ENCODE data around the gene TMPRSS13.
"Not testable (repeated sequence)": the region's sequence is repeated elsewhere in the genome, so short reads cannot be mapped to it uniquely, and the experiment has no call there.

Gene TMPRSS13

DNA sequence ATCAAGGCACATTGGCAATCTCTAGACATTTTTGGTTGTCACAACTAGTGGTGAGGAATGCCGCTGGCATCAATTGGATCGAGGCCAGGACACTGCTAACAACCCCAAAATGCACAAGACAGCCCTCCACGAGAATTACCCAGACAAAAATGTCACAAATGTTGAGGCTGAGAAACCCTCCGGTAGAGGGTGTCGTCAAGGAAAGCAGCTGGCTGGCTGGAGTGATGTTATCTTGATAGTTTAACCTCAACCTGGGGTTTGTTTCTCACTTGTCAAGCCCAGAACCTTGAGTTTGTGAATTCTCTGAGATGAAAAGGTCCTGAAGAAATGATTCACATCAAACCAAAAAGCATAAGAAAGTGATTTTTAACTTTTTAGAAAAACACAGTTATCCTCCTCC, 21.1 kb upstream of the TMPRSS13 start:
- DNase-seq: peak; percentile 63

DNA sequence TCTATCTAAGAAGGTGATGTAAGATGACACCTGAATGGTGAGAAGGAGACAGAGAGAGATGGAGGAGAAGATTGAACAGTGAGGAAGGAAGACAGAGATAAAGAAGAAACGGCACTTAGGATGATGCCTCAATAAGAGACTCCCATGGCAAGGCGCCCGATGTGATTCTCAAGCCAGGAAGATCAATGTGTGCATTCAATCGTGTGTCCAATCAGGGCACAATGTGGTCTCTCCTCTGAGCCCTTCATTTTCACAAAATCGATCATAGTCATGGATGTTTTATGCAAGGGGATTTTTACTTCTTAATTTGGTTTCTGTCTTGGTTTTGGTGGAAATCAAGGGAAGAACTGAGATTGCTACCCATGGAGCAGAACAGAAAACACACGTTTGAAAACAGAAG, 19.9 kb upstream of the TMPRSS13 start:
- DNase-seq: no peak

DNA sequence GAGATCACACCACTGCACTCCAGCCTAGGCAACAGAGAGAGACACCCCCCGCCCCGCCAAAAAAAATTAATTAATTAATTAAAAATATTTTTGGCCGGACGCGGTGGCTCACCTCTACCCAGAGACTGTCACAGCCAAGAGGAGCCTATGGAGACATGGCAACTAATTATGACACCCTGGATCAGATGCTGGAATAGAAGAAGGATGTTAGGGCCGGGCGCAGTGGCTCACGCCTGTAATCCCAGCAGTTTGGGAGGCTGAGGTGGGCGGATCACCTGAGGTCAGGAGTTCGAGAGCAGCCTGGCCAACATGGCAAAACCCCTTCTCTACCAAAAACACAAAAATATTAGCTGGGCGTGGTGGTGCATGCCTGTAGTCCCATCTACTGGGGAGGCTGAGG, 19.3 kb upstream of the TMPRSS13 start:
- DNase-seq: not testable (repeated sequence)

DNA sequence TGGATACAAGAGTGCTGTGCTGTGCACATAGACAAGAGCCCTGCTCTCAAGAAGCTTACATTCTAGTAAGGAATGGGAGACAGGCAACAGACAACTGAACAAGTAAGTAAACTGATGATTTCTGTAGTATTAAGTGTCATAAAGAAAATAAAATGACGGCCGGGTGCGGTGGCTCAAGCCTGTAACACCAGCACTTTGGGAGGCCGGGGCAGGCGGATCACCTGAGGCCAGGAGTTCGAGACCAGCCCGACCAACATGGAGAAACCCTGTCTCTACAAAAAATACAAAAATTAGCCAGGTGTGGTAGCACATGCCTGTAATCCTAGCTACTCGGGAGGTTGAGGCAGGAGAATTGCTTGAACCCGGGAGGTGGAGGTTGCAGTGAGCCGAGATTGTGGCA, 18.5 kb upstream of the TMPRSS13 start:
- not testable (repeated sequence) for DNase-seq

DNA sequence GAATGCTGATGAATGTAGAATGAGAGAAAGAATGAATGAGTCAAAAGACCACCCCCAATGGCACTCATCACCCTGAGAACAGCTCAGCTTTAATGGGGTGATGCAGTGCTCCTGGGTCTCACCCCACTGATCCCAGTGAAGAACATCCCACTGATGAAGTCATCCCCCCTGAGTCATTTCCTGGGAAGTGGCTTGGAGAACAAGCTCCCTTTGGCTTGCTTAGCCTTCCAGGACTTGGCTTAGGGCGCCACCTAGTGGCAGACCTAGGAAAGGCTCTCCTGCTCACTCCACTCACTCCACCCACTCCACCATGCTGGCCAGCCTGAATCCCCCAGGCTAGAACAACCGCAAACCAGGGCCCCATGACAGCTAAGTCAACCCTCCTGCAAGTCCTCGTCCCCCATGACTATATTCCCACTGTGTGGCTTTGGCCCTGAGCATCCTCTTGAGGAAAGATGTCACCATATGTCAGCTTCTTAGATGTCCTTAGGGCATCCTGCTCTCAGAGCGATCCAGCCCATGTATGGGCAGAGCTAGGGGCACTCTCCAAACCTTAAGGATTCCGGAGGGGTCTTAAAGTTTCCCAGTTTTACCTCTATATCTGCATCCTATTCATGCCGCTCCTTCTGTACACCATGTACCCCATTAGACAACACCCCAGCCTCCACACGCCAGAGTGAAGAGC, 17.8 kb upstream of the TMPRSS13 start:
- peak; percentile 79 for DNase-seq

DNA sequence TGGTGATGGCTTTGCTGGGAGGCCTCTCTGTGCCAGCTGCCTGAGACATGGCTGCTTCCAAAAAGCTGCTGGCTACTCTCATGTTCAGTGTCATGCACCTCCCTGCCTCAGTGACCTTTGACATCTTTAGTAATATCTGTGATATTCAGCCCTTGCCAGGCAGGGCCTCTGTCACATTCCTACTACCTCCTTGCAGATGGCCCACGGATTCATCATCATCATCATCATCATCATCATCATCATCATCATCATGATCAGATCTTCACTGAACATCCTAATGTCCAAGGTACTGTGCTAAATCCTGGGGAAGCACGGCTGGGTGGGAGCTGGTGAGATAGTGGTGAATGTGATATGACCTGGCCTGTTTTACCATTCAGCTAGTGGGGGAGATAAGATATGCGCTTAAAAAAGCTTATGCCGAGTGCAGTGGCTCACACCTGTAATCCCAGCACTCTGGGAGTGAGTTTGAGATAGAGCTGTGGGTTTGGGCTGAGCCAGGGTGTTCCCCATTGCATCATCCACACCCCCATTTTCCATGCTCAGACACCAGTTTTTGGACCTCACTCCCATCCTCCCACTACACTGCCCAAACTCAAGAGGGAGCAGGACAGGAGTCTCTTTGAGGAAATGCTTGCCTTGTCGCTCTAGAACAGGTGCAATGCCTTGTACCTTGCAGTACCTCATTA, 17.1 kb upstream of the TMPRSS13 start:
- DNase-seq: no peak

DNA sequence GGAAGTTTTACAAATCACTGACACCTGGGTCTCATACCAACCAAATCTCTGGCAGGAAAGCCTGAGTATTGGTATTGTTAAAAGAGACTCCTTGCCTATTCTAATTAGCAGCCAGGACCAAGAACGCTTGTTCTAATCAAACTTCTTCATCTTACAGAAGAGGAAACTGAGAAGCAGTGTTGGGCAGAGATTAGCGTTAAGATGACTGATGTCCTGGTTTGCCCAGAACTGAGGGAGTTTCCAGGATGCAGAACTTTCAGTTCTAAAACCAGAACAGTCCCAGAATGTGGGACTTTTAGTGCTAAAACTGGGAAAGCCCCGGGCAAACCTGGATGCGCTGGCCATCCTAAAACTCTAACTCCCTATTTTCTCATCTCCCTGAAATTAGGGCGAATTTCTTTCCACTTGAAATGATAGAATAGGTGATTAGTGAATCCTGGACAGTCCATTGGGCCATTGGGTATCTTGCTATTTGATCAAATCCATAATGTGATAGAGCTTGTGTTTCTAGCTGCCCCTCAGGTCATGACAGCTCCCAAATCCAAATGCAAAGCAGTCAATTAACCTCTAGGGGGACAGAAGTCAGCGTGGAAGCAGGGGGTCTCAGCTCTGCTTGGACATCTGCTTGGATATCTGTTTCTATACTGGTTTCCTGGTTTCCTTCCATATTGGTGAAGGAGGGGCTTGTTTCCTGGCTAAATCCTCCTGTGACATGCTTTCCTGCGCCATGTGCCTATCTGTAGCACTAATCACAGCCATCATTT, 16.0 kb upstream of the TMPRSS13 start:
- no peak for DNase-seq

DNA sequence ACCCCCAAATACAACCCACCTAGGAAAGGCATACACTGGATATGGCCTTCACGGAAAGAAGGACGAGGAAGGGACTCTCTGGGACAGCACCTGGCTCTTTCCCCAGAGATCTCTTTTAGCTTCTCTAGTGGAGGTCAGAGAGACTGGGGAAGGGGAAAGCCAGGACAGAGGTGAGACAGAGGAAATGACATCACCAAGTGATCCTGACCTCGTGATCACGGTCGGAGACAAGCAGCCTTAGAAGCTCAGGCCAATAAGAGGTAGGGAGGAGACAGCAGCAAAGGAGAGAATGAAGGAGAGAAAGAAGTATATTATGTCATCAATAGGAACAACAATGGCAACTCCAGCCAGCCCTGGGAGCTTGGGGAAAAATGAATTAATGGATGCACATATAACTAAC, 15.4 kb upstream of the TMPRSS13 start:
- DNase-seq: no peak

DNA sequence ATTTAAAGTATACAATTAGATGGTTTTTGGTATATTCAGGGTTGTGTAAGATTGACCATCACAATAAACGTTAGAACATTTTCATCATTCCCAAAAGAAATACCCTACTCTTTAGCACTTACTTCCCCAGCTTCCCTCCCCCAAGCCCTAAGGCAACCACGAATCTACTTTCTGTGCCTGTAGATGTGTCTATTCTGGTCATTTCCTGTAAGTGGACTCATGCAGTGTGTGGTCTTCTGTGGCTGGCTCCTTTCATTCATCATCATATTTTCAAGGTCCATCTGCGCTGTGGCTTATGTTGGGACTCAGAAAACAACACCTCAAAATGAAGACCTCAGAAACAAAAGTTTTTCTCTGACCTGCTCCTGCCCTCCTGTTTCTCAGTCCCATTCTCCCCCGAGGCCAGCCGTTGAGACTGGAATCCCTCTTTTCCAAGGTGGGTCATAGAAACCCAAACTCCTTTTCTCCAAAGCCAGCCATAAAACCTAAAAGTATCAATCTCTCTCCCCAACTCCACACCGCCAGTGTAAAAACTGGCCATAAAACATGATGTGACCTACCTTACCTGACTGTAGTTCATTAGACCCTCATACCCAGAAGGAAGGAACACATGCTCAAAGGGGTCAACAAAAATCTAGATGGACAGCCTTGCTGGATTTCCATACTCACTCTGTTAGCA, 12.9 kb upstream of the TMPRSS13 start:
- DNase-seq: no peak

DNA sequence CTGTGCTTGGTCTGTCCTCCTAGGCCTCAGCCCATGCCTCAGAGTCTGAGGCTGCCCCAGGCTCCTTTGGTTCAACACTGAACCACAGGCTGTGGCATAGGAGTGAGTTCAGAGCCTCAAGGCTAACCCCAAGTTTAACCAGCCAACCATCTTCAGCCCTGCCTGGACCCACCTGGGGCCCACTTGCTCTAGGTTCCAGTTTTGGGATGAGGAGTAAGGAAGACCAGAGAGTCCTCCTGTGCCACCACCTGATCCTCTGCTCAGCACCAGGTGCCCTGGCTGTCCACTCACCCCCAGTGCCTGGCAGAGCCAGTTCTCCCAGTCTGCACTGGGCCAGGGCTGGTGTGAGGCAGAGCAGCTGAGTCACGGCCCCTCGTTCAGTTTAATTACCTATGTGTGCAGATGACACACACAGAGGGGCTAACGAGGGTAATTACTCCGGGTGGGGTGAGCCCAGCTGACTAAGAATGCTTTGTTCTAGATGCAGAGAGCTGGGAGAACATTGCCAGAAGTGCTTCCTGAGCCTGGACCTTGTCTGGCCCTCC, 12.0 kb upstream of the TMPRSS13 start:
- no peak for DNase-seq

DNA sequence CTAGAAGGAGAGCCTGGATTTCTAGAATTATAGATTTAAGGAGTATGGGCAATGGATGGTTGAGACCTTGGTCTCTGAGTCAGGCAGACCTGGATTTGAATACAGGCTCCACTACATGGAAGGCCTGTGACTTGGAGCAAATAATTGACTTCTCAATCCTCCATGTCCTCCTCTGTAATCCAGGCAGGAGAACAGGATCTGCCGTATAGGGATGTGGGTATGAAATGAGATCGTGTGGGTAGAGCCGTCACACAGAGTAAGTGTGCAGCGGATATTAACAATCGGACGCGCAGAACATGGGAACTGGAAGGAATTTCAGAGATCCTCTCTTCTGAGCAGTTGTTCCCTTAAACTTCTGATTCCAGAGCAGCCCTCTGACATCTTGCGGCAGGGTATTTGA, 11.5 kb upstream of the TMPRSS13 start:
- no peak for DNase-seq

DNA sequence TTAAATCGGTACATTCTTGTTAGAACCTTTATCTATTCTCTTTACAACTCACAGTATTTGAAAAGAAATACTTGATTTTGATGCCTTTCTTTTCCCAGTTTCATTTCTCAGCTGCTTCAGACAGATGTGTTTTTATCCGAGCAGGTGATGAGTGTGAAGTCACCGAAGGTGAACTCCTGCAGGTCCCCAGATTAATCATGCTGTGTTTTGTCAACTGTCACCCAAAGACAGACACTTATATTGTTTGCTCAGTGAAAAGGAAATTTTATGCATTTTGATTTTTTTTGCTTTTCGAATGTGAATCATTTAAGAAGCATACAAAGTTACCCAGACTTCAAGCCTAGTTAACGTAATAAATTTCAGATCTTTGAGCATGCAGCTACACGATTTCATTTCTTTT, 7.8 kb upstream of the TMPRSS13 start:
- DNase-seq: no peak

DNA sequence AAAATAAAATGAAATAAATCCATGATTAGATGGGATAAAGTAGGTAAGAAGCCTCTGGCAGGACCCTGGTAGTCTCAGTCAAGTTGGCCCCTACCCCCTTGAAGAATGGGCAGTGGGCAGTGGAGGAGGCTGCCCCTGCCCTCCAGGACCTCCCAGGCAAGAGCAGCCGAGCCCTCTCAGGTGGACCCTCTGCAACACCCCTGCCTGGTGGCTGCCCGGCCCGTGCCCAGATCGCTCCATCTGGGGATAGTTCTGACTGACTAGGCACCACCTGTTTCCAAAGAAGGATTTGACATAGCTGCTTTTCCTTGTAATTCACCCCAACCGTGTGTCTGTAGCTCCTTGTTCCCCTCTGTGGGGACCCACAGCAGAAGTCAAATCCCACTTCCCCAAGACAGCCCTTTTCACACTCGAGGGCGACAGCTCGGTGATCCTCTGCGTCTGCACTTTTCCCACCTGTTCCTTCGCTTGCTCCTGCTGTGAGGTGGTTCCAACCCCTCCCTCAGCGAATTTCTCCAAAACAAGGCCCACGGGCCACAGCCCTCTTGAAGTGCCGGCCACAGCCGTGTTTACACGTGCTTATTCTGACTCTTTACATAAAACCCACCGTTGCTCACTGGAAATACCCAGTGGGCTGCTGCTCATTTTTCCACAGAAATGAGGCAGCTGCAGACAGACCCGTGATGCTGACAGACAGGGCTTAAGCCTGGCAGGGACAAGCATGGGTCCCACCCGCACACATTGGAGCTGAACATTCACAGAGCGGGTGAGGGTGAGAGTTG, 5.5 kb upstream of the TMPRSS13 start:
- no peak for DNase-seq

DNA sequence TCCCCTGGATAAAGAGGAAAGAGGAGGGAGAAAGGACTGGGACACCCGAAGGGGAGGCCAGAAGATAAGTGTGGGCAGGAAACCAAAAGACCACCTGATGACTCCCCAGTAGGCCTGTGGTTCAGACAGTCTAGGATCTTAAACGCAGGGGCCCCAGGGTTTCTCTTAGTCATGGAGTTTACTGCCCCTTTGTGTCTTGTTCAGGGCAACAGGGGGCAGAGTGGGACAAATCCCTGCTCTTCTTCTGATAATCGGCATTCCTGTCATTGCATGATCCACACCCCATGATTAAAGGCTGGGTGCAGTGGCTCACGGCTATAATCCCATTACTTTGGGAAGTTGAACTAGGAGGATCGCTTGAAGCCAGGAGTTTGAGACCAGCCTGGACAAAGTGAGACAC, 4.7 kb upstream of the TMPRSS13 start:
- no peak for DNase-seq

DNA sequence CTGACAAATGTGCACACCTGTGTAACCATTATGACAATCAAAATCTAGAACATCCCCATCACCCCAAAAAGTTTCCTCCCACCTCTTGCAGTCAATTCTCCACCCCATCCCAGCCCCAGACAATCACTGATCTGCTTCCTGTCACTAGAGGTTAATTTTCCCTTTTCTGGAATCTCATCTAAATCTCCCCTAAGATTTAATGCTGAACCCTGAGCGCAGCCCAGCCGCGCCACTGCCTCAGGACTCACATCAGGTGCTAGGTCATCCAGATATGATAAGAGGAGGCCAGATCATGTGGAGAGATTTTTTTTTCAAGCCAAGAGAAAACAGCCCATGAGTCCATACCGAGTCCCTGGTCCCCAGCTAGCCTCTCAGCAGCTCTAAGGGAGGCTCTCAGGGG, 4.3 kb upstream of the TMPRSS13 start:
- DNase-seq: no peak

DNA sequence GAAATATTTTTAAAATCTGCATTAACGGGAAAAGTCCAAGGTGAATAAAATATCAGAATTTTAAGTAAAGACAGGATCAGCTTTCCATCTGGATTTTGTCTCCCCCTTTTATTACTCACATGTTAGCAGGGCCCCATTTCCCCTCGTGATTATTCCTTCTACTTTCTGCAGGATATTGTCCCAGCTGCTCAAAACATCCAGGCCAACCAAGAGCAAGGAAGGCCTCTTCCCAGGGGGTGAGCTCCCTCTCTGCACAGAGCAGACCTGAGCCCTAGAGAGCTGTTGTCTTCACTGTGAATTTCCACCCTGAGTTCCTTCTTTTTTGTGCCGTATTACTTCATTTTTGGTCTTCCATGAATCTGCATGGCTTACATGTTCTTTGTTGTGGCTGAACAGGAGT, 3.7 kb upstream of the TMPRSS13 start:
- no peak for DNase-seq

DNA sequence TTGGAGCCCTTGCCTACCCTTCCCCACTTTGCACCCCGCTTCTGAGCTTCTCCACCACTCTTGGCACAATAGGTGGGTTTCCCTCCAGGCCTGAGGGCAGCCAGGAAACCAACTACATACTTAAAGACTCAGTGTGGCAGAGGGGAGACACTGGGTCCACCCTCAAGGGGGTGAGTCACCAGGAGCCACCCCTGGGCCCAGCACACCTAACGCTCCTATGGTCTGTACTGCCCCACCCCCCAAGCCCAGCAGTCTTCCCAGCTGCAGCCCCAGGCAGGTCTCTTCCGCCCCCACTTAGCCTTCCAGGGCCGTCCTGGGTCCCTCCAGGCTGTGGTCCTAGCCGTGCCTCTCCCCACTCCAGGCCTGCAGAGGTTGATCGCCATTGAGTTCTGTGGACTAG, 3.2 kb upstream of the TMPRSS13 start:
- no peak for DNase-seq

DNA sequence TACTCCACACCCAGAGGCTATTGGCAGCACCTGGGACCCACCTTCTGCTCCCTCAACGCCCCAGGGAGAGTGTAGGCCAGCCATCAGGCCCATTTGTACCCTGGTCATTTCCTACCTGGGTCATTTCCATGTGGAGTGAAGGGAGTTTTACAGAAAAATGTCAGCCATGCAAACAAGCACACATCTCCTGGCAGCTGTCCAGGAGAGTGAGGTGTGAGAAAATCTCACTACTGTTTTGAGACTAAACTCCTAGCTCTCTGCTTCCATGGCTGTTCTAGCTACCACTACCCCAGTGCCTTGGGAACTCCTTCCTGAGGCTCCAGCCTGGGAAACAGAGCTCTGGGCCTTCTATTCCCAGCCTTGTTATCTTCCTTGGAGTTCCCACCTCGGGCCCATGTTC, 2.8 kb upstream of the TMPRSS13 start:
- DNase-seq: no peak

DNA sequence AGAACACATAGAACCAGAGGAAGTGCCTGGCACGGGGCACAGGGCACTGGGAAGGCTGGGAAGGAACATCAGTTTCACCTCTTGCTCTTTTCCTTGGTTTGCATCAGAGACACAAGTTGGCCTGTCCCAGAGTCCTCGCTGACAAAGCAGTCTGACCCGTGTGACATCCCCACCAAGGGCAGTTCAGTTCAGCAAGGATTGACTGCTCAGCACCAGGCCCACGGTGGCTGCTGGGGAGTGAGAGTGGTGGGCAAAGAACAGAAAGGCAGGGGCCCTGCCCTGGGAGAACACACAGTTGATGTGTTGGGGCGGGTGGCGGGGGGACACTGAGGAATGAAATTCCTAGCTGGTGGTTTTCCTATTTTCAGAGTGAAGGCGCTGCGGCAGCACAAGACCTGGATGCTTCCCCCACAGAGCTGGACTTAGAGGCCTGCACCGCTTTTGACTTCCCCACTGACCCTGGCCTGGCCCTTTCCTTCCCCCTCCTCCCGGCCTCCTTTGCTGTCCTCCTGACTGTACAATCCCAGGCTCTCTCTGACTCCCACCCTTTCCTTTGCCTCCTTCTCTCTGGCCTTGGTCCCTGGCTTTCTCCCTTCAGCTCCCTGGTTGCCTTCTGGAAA, 2.2 kb upstream of the TMPRSS13 start:
- DNase-seq: no peak

DNA sequence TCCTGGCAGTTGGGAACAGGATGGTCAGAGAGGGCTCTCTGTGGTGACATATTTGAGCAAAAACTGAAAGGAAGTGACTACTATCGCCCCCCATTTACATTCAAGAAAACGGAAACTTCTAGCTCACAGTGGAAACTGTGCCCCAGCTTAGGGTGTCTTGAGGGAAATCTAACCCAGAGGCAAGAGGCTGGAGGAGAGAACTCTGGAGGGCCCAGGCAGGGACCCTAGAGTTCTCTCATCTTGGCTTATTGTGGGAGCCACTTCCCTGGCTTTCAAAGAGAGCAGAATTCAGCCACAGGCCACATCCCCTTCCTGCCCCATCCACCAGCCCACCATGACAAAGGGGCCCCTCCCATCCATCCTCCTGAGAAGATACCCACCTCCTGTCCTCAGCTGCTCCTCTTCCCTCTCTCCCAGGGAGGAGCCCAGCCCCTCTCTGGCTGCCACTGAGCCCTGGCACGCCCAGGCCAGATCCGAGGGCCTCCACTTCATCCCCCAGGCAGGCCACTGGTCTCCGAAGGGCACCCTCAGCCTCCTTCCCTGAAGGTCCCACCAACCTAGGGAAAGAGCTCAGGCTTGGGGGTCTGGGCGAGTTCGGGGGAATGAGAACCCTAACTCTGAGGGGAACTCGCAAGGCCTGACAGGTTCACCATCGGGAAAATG, 1.6 kb upstream of the TMPRSS13 start:
- DNase-seq: no peak

DNA sequence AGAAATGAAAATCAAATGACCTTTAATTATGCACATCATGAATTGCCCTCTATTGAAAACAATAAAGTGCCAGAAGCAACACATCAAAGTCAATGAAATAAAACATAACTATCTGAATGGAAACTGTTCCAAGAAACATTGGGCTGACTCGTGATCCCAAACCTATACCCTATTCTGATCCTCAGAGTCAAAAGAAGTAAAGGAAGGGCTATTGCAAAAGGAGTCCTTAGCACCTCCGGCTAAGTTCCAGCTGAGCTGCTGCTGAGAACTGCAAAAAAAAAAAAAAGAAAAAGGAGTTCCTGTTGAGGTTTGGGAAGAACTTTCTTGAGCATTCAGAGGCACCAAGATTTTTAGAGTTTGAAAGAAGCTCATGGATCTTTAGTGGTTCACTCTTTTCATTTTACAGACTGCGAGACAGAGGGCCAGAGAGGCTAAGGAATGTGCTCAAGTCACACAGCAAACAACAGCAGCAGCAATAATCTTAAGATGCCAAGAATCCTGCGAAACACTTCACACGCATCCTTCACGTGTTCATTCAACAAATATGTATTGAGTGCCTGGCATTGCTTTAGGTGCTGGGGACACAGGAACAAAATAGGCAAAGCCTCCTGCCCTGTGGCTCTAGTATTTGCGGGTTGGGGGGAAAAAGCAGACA, 841 bp upstream of the TMPRSS13 start:
- DNase-seq: no peak

Measured in effector CD4-positive, alpha-beta T cell (primary cell).